HG02840 (cell line): ENCODE measurements around the gene MAP3K15.
A peak's percentile ranks its signal among the peaks of the same experiment; 100 is the strongest.

Experiments
- ATAC-seq: cut with Tn5 transposase; IDR thresholded peaks from one replicate; pipeline ENCODE4 v1.9.1; 2021; ENCODE audit warnings: mild to moderate bottlenecking, moderate library complexity, moderate number of reproducible peaks; ENCODE audit not compliant: unreplicated experiment, low FRiP score

Gene MAP3K15

GRCh38 chrX:19350941-19351384 is 164.3 kb downstream of the MAP3K15 start:
- peak; percentile 81 for ATAC-seq

- ATAC-seq = no peak
Measured at GRCh38 chrX:19349264-19349663, 166.0 kb downstream of the MAP3K15 start.

- no peak for ATAC-seq
Measured at GRCh38 chrX:19347916-19348315, 167.4 kb downstream of the MAP3K15 start.

DNA sequence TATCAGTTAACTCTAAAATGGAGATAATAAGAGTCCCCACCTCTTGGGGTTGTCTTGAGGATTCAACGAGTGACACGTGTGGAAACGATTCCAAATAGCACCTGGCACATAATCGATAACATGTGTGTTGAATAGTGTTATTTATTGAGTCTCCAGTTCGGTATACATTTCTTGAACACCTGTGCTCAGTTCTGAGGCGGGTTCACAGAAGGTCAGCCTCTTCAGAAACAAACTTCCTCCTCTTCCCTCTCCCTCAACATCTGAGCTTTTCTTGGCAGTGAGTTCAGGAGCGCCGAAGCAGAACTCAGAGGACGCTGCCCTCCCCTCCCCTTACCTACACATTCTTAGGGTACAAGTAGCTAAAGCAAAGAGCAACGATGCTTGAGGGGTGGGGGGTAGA is 170.6 kb downstream of the MAP3K15 start:
- ATAC-seq = no peak

- ATAC-seq = peak; percentile 98
Measured at GRCh38 chrX:19343535-19344408, 171.5 kb downstream of the MAP3K15 start, which contains the start of gene PDHA1. Gene PDHA1 (plus strand): TSS chrX:19343927. CDS start chrX:19344038, 111 bp downstream.

DNA sequence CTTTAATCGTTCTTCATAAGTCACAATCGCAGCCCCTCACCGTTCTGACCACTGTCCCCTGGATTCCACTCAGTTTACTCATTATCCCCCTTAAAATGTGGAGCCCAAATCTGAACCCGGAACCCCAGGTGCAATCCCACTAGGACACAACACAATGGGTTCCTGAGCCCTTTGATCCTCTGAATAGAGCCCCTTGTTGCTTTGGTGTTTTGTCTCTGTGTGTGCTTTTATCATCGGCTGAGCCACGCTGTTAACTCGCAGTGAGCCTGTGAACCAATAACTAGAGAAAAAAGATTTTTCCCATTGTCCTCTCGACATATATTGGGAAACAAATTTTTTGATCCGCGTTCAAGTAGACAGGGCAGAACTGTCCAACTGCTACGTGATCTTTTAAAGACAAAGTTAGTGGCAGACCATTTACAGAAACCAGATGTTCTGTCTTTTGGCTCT is 172.2 kb downstream of the MAP3K15 start:
- no peak for ATAC-seq

DNA sequence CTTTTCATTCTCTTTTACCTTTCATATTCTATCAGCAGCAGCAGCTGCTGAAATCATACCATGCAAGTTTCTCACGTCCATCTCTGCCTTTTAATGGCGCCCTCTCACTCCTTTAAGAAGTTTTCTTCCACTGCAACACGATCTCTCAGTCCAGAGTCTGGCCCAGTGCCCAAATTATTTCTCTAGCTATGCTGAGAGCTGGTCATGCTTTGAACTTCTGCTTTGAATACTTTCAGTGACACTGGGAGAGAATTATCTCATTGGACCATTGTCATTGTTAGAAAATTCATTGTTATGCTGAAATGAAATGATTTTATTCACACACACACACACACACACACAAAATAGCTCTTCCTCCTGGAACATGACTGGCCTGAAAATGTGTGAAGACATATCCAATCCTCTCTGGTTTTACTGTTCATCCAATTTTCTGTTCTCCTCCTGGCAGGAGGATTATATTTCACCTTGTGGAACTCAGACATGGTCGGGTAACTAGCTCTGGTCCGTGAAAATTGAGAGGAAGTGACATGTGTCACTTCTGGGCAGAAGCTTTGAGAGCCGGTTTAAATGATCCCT is 172.9 kb downstream of the MAP3K15 start:
- ATAC-seq = no peak

DNA sequence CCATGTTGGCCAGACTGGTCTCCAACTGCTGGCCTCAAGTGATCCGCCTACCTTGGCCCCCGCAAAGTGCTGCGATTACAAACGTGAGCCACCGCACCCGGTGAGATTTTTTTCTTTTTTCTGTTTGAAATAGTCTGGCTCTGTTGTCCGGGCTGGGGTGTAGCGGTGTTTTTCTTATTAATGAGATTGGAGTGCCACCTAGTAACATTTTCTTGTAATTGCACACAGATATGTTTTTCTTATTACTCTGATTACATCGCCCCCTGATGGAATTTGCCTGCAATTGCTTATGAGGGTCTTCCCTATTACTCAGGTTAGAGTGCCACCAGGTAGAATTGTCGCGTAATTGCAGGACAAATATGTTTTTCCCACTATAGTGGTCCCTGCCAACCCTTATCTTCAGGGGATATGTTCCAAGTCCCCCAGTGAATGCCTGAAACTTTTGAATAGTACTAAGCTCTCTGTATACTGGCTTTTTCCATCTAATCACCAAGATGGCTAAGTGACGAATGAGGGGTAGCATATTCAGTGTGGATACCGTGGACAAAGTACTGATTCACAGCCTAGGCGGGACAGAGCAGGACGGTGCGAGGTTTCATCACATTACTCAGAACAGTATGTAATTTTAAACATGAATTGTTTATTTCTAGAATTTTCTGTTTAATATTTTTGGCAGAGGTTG is 180.2 kb downstream of the MAP3K15 start:
- no peak for ATAC-seq

GRCh38 chrX:19332983-19333382 is 182.3 kb downstream of the MAP3K15 start:
- ATAC-seq = no peak

DNA sequence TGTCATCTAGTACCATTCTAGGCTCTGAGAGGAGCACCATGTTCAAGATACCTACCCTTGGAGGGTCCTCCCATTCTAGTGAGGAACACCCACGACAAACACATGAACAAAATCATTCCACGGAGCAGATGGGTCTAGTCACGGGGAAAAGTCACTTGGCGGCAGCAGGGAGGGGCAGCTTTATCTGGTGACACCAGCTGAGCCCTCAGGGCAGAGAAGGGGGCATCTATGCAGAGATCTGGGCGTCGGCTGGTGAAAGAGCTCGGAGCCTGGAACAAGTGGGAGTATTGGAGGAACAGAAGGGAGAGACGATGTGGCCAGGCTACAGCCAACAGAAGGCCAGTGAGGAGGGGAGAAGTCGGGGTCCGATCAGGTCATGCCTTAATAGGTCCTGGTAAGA is 183.5 kb downstream of the MAP3K15 start:
- no peak for ATAC-seq

DNA sequence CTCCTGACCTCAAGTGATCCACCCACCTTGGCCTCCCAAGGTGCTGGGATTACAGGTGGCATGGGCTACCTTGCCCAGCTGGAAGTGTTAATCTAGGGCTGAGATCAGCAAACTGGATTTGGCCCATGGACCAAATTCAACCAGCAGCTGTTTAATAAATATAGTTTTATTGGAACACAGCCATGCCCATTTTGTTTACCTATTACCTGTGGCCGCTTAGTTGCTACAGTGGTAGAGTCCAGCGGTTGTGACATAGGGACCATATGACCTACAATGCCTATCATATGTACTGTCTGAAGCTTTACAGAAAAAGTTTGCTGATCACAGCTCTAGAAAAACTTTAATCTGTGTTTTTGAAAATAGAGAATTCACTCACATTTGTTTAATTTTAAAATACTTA is 188.7 kb downstream of the MAP3K15 start:
- ATAC-seq = no peak
